Measurements from ENCODE around the gene TNFAIP8.

The TNFAIP8 gene

DNA sequence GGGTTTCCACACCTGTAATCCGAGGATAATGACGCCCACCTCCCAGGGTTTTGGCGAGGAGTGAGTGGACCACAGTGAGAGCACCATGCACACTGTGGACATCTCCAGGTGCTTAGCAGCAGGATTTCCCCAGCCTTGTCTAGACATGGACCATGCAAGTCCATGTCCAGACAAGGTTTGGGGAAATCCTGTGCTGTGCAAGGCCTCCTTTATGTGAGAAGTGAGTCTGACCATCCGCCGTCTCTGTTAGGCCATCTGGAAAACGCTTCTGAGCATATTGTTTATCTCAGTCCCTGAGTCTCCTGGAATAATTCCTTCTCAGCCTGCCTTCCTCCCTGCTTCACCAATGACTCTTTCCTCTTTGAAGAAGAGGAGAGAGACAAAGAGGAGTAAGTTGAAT is 26.2 kb upstream of the TNFAIP8 start:
- DNase-seq: no peak

DNA sequence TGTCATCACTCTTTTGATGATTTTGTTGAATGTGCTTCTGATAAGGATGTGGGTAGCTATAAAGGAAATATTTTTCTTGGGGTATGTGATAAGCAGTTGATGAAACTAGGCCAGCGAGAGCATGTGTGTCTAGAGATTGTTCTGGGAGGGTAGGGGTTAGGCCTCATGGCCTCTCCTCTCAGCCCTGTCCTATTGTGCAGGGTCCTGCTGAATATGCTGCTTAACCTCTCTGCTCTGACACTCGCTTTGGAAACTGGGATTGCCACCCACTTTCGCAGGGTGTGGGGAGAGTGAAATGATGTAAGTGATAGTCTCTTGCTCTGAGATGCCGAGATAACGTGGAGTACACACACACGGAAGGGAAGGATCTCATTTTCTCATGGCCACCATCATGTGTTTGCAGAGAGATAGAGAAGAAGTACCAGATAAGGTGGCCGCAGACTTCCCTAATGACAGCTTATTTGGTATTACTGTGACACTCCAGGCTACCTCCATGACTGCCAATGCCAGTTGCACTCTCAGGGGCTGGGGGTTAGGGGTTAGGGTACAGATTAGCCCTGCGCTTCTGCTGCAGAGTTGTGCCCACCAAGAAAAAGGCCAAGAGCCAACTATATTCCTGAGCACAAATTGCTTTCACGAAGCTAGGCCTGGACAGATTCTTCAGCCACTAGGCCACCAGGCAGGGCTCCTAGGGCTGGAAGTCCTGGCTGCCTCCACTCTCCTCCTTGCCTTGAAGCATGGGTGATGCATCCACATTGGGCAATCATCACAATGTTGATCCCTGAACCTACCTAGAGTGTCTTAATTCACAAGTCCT is 25.2 kb upstream of the TNFAIP8 start:
- peak; percentile 50 for DNase-seq

DNA sequence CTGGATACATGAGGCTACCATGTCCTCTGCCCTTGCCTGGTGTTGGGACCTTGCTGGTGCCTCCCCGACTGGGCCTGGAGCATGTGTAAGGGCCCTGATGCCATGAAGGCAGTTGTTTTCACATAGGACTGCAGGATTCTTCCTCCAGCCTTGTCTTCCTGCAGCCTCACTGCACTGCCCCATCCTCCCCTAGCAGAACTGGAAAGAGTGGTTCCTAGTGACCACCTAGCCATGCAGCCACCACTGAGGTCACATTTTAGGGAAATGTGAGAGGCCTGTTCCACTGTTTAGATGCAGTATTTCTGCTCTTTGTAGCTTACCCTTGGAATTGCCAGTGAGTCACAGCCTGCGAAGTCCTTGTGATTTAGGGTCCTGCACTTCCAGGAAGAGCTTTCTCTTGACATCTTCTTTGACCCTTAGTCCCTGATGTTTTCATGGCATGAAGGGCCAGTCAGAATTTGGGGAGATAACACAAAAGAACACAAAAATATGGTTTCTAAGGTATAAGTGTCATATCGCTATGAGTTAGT is 24.2 kb upstream of the TNFAIP8 start:
- DNase-seq: no peak

DNA sequence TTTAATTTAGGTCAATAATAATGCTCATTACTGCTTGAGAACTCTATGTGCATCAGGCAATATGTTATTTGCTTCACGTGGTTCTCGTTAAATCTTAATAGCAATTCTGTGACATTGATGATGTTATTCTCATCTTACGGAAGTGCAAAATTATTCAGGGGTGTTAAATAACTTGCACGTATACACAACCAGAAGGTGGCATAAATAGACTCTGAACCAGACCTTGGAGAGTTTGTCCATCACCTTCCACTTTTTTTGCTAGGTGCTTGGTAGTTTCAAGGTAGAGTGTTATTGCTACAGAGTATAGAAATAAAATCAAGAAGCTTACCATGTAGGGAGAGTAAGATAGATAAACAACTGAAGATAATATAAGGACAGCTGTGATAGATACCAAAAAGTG is 23.6 kb upstream of the TNFAIP8 start:
- DNase-seq: no peak

DNA sequence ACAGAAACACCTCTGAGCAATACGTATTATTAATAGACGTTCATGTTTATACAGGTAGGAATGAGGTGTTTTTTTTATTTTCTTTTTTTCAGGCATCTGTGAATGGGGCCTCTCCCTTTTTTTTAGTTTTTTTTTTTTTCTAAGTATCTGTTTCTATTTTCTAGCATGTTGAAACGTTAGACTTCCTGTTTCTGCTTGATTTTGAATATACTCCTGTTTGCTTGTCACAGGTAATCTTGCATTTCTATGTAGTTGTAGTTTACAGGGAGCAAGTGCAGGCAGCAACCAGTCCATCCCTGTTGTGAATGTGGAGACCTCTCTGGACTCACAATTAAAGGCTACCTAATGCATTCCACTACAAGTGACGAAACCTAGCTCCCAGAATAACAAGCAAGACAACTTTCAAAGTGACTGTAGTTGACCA is 22.8 kb upstream of the TNFAIP8 start:
- no peak for DNase-seq

DNA sequence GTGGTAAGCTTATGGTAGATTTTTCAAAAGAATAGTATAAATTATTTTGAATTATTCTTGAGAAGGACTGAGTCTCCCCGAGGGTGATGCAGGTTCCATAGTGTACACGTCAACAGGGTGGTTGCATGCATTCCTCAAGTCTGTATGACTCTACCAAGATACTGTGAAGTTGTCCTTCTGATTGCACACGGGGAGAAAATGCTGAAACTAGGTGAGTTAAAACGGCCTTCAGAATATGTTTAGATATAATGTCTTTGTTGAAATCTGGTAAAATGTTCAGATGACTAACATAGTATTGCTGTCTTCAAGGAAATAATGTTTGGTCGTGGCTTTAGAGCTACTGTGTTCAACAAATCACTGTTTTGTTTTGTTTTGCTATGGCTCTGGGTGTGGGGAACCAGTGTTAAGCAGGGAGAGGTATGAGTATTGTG is 22.4 kb upstream of the TNFAIP8 start:
- no peak for DNase-seq

DNA sequence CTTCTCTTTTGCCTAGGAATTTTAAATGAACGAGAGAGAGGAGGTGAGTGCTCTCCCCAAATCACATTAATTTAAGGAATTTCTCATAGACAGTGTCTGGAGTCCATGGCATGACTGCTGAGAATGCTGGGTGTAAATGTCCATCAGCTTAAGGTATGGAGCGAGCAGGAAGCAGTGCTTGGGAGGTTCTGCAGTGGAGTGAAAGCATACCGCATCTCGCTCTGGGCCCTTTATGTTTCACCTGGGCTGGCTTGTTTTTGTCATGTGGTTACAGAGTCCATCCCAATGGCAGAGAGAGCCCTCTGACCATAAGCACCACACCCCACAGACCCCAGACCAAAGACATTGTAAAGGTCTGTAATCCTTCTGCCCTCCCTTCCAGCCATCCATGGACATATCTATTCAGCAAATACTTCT is 20.6 kb upstream of the TNFAIP8 start:
- DNase-seq: no peak

DNA sequence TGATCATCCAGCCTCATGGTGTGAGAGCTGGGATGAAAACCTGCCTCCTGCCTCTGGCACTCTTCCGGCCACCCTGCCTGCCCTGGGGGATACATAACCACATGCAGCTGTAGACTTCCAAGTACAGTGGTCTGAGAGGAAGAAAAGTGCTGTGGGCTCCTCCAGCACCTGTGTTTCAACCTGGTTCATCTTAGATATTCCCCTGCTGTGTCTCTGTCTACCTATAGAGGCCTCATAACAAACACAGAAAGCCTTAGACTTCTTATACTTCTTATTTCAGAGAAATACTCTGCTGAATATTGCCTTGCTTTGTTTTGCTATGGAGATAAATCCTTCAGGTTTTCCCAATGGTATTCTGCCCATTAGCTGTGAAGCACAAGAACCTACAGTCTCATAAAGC is 19.6 kb upstream of the TNFAIP8 start:
- DNase-seq: no peak

DNA sequence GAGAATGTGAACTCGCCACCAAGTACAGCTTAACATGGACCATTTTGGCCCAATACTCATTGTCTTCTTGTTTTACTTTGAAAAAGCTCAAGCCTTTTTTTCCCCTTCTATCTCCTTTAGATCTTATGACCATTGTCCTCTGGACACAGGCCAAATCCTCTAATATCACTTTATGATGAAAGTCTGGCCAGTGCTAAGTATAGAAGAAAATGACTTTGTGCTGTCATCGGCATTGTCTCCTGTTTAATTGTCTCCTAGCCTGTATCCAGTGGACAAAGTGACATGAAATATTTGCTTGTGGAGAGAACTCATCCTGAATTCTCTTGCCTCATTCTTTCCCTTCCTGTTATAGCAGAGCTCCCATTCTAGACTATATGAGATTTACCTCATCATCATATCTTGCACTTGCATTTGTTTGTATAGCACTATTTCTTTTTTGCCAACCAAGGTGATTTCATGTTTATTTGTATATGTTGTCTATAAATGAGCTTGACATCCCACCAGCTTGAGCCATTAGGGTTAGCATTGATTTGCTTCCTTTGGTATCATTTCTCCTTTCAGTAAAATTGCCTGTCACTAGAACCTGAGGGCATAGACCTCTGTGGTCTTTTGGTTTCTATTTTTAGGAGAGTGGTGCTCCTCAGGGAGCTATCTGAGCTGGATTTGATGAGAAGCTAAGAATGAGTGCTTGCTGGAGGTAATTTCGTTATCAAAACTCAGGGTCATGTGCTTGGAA is 18.8 kb upstream of the TNFAIP8 start:
- DNase-seq: no peak

DNA sequence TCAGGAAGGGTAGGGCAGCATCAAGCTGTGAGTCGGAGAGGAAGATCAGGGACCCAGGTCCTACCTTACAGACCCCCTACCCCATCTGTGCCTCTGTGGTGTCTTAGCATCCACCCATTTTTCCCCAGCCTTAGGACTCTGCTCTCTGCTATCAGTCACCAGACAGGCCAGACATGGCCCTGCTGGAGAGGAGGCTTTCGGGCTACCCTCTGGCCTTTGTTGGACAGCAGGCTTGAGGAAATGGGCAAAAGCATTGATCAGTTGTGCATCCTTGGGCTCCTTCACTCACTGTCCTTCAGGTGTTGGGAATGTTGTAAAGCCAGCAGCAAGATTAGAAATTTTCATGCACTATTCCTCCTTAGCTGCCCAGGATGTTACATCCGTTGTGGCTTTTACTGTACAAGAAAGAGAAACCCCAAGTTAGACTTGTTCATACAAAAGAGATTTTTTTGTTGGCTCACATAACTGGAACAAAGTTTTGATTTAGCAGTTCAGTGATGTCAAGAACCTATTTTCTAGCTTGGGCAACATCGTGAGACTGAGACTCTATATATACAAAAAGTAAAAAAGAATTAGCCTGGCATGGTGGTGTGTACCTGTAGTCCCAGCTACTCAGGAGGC is 17.4 kb upstream of the TNFAIP8 start:
- no peak for DNase-seq

DNA sequence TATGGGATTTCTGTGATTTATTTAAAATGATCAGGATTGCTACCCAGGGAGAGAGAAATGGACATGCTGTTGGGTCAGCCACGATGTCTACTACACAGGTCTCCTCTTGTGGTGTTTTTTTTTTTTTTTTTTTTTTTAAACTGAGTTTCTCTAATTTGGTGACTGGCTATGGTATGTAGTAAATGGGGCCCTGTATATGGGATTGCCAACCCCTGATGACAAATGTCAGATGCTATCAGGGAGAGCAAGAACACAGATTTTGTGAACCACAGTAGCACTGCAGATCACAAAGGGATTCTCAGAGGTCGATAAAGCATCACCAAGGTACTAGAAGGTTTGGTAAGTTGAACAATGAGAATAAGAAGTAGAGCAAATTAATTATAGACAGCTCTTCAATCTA is 16.5 kb upstream of the TNFAIP8 start:
- no peak for DNase-seq

DNA sequence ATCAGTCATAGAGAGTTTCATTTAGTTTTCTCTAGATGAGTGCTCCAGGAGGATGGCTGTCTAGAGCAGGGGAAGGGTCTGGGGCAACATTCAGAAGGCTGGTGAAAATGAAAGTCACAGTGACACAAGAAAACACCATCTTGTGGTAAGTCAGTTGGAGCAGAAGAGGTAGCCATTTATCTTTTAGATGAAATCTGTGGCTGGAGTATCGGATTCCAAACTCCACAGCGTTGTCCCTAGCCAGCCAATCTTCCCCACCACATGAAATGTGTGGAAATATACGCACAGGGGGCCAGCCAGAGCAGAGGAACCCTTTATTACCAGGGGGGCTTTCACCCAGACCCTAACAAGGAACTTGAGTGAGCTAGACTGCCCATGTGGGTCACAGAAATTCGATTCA is 15.9 kb upstream of the TNFAIP8 start:
- no peak for DNase-seq

DNA sequence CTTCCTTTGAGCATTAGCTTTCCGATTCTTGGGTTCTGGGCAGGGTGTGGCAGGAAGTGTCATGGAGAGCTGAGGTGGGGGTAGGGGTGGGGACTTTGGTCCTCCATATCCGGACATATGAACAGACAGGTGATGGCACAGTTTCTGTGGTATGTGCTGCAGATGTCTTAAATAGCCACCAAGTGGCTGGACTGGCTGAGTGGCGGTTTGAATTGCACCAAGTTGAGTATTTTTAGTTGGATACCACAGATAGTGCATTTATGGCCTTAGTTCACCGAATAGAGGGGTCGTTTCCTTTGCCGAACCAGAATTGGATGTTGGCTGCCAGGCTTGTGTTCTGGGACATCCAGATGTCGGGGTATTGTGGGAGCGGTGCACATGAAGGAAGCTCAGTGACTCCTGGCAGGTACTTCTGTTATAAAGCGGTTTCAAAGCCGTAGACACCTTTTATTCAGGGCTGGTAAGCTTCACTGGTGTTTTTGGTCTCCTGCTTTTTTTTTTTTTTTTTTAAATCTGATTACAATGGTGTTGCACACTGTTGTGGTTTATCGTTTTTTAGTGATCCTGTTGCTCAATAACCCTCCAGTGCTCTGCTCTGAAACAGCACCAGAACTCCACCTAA is 15.1 kb upstream of the TNFAIP8 start:
- DNase-seq: no peak

DNA sequence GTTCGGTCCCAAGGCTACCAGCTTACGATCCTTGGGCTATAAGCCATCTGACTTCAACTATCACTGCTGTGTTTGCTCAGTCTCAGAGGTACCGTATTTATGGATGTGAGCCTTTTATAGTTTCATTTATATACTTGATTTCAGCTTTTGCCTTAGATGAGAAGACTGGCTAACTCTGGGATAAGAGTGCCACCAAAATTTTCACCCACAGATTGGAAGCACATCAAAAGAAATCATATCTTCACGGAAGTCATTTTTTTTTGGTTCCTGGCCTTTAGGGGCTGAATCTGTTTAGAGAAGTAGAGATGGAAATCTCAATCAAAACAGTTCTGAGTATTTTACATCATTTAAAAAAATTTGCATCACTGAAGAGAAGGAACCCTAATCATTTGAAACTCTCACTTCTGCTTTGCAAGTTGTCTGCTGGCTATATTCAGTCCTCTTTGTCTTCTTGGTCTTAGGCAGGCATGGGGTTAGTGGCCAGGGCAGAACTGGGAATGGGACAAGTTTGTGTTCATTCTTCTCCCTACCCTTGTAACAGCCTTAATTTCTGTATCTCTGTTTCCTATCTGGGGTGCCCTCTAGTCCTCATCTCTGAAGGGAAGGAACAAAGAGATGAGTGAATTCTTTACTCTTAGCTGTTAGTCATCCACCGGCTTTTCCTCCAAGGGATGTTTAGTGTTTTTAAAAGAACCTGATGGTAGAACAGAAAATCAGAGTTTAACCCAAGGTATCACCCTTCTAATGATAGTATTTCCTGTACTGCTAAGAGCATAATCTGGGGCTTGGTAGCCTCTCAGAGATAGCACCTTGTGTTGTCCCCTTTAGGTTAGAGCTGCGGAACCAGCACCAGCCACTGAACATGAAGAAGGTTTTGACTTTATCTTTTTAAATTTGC is 14.1 kb upstream of the TNFAIP8 start:
- no peak for DNase-seq

DNA sequence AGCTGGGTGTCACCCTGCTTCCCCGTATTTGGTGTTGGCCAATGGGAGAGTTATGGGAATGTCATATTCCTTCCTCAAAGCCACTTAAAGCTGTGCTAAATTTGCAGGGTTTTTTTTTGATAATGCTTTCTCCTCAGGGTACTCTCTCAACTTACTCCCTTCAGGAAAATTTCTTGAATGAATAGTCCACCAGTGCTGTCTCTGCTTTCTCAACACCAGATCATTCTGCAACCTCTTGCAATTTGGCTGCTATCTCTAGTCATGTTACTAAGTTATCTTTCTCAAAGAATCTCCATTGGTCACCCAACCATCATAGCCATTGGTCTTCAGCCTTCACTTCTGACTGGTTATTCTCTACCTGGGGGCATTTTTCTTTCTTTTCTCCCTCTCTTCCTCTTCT is 13.4 kb upstream of the TNFAIP8 start:
- no peak for DNase-seq

DNA sequence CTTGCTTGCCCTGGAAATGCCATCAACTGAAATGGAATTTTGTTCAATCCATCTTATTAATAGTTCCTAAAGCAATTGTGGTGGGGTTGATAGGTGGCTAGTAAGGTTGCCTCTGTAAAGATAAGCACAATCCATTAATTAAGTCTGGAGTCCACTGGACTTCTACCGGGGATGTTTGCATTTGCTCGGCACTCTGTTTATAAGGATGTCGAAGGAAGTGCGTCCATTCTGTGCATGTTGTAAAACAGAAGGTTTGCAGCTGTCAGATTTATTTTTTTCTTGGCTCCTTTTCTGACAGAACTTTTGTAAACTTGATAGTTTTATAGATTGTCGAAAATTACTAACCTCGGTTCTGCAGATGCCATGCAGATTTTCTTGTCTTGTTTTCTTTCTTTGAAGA is 12.8 kb upstream of the TNFAIP8 start:
- DNase-seq: no peak

DNA sequence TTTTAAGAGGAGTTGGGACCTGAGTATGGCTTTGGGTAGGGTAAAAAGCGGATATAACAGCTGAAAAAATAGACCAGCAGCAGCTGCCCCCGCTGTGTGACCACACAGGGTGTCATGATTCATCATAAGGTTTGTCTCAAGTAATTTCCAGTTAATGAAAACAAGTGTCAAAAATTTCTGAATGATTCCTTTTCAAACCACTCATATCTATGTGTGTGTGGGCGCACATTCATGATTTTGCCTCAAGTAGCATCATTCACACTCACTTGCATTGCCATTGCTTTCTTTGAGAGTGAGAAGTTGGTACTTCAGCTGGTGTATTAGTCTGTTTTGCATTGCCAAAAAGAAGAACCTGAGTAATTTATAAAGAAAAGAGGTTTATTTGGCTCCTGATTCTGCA is 12.1 kb upstream of the TNFAIP8 start:
- DNase-seq: peak; percentile 67

DNA sequence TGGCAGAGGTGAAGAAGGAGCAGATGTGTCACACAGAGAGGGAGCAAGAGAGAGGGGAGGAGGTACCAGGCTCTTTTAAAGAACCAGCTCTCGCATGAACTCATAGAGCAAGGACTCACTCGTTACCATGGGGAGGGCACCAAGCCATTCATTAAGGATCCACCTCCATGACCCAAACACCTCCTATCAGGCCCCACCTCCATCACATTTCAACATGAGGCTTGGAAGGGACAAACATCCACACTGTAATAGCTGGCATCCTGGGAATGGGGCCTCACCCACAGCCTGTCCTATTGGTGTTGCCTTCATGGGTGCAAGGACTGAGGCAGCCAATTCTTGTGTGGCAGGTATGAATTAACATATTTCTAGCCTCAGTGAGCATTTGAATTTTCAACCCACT is 11.6 kb upstream of the TNFAIP8 start:
- no peak for DNase-seq

DNA sequence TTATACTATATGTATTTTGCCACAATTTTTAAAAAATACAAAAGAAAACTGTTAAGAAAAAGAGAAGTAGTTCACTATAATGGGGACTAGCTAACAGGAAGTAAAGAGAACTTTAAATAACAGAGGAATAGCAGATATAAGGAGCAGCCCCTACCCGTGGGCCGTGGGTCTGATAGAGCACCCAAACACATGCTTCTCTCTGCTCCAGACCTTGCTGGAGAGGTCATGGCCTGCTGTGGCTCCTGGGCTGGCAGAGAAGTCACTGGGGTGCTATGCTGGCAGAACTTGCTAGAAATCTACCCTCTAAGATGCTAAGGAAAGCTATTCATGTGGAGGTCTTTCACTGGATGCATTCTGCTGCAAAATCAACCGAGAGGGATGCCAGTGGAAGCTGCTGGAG is 10.0 kb upstream of the TNFAIP8 start:
- no peak for DNase-seq

DNA sequence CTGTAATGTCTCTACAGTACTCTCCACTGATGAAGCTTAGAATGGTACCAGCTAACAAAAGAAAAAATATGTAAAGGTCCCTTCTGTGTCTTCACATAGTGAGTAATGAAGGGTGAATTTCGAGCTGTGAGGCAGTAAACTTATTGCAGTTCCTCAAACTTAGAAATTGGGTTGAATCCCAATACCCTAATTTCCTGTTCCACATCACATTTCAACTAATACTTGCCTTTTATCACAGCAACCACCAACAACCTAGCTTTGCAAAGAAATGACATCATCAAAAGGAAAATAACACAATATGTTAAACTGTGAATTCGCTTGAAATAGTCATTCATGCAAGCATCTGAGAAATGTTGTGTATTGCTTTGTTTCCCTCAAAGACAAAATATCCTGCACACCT is 9.4 kb upstream of the TNFAIP8 start:
- no peak for DNase-seq

DNA sequence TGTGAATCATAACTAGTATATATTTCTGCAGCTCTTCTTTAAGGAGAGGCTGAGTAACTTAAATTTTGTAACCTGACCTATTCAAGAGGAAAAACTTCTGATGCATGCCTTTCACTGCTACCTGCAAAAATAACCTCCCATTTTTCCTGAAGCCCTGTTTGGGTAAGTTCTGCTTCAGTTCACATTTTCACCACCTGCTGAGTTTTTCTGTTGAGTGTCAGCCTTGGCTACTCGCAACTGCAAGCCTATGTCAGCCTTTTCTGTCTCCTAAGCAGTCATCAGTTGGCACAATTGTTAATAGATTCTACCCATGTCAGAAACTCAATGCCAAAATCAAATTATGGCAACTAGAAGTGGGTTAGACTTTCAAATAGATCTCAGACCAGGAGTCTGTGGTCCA is 8.2 kb upstream of the TNFAIP8 start:
- no peak for DNase-seq

DNA sequence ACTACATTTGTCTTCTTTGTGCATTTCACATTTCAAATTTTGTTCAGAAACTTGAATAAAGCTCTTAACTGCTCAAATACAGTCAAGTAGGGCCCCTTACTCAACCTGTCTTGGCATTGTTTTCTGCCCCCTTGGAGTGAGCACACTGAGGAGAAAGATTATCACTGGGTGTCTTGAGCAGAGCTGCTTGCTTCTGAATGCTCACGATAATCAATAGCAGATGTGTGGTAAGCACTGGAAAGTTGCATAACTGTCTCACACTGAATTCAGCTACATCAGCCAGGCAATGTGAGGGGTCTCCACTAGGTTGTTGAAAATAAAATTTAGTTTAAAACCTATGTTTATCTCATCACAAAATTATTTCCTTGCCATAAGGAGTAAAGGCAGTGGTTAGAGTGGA is 7.8 kb upstream of the TNFAIP8 start:
- DNase-seq: no peak
